Measurements from ENCODE around the gene KNG1. TPM values are rescaled to one million over a fixed set of nuclear protein-coding genes. Genes with fewer than 3 reads are reported as not detected.
"Not testable (repeated sequence)": the region's sequence is repeated elsewhere in the genome, so short reads cannot be mapped to it uniquely, and the experiment has no call there.

KNG1 gene
- not detected for total RNA-seq

DNA sequence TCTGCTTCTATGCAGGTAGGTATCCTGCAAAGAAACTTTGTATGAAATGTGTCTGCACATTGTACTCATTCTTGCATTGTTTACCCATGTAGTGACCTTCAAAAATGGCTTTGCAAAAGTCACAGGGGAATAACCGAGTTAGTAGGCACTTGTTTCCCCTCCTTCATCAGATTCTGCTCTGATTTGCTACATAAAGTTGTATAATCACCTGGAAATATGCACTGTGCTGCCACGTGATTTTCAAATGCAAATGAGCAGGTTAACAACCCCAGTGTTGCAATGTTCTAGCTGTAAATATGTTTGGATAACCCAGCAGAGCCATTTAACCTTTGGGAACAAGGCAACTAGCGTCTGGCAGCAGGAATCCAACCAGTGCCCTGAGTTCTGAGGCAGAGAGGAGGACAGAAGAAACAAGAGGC is at the start of gene KNG1:
Gene KNG1 (plus strand): TSS at position 321 of the 419 bp plus-strand sequence. CDS start 184 bp downstream, outside the sequence.
- DNase-seq (ENCODE audit: low spot score in 2 of 2) (no peak), FAIRE-seq (no peak)

- no peak for DNase-seq (ENCODE audit: low spot score in 2 of 2)
- no peak for FAIRE-seq
These were observed 48.7 kb upstream of the KNG1 start for GRCh38 chr3:186668426-186668825.

DNA sequence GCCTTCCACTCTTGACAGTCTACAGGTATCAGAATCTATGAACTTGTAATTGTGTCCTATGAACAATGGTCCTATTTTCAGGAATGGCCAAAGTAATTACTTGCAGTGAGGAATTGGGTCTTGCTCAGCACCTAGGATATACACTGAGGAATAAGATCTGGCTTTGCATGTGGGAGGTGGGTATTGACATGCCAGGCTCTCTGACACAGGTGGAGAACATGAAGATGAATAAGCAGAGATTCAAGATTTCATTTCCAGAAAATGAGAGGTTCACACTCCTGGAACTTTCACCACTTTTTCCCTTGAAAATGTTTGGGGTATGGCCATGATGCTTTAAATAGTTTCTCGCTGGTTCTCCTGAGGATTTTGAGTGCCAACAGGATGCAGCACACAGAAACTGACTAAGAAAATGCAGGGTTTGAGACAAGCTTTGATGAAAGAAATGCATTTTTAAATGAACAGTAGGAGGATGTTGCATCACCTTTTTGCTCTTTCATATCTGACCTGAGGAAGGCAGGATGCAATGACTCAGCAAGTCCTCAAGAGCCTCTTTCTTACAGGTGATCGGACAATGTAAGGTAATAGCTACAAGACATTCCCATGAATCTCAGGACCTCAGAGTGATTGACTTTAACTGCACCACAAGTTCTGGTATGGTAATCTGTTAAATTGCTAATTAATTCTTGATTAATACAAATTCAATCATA is 47.6 kb upstream of the KNG1 start:
- FAIRE-seq: no peak

GRCh38 chr3:186670155-186670554 is 47.0 kb upstream of the KNG1 start:
- no peak for FAIRE-seq

More for the DNA sequence above, 47.6 kb upstream of the KNG1 start:
- DNase-seq (ENCODE audit: low spot score in 2 of 2): no peak

GRCh38 chr3:186671051-186671450 is 46.1 kb upstream of the KNG1 start:
- no peak for FAIRE-seq
- DNase-seq (ENCODE audit: low spot score in 2 of 2): no peak

More at GRCh38 chr3:186670155-186670554, 47.0 kb upstream of the KNG1 start:
- DNase-seq (ENCODE audit: low spot score in 2 of 2): no peak

- DNase-seq (ENCODE audit: low spot score in 2 of 2): no peak
- no peak for FAIRE-seq
These were observed 38.6 kb upstream of the KNG1 start for GRCh38 chr3:186678604-186679003.

DNA sequence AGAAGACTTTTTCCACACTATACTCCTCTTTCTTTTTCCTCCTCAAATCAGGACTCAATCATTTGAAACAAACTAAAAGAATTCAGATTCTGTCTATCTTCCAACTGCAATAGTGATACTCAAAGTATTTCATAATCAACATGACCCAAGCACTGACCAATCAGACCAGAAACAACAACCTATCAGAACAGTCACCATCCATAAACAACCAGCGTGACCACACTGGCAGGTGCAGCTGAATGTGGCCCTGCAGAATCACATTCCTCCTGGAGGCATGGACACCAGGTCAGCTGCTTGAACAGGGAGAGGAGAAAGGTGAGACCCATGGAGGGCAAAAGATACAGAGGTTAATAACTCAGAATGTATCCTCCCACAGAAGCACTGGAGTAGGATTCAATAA is 38.0 kb upstream of the KNG1 start:
- DNase-seq (ENCODE audit: low spot score in 2 of 2) (no peak), FAIRE-seq (no peak)

GRCh38 chr3:186680869-186681268 is 36.3 kb upstream of the KNG1 start:
- DNase-seq (ENCODE audit: low spot score in 2 of 2) (no peak), FAIRE-seq (no peak)

DNA sequence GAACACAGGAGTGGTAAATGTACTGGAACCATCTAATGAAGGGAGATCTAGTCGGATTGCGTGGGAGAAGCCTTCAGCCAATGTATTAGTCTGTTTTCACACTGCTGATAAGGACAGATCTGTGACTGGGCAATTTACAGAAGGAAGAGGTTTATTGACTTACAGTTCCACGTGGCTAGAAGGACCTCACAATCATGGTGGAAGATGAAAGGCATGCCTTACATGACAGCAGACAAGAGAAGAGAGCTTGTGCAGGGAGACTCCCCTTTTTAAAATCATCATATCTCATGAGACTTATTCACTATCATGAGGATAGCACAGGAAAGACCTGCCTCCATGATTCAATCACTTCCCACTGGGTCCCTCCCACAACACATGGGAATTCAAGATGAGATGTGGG is 34.3 kb upstream of the KNG1 start:
- FAIRE-seq (no peak), DNase-seq (ENCODE audit: low spot score in 2 of 2) (no peak)

DNA sequence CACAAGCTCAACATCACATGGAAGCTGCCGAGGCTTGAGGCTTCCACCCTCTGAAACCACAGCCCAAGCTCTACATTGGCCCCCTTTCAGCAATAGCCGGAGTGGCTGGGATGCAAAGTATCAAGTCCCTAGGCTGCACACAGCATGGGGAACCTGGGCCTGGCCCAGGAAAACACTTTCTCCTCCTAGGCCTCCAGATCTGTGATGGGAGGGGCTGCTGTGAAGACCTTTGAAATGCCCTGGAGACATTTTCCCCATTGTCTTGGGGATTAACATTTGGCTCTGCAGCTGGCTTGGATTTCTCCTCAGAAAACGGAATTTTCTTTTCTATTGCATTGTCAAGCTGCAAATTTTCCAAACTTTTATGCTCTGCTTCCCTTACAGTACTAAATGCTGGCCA is 33.2 kb upstream of the KNG1 start:
- DNase-seq (ENCODE audit: low spot score in 2 of 2) (no peak), FAIRE-seq (no peak)

DNA sequence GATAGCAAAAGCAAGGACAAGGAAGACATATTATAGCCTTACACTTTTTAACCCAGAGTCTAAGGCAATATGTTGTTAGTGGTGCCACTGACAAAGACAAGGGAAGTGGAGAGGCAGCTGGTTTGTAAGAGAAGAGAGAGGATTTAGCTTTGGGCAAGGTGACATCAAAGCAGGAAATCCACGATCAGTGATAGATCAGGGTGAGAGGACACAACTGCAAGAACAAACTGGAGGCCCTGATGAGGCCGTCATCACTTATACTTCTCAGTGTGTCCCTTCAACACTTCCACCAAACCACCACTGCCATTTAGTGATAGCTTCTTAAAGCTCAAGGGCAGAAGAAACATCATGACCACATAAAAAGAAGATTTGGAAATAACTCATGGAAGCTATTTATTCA is 30.7 kb upstream of the KNG1 start:
- not testable (repeated sequence) for FAIRE-seq; DNase-seq (ENCODE audit: low spot score in 2 of 2)

GRCh38 chr3:186687120-186687651 is 30.0 kb upstream of the KNG1 start:
- no peak for FAIRE-seq
- DNase-seq (ENCODE audit: low spot score in 2 of 2): no peak

- not testable (repeated sequence) for FAIRE-seq; DNase-seq (ENCODE audit: low spot score in 2 of 2)
These were observed 26.9 kb upstream of the KNG1 start for GRCh38 chr3:186690304-186690703.

DNA sequence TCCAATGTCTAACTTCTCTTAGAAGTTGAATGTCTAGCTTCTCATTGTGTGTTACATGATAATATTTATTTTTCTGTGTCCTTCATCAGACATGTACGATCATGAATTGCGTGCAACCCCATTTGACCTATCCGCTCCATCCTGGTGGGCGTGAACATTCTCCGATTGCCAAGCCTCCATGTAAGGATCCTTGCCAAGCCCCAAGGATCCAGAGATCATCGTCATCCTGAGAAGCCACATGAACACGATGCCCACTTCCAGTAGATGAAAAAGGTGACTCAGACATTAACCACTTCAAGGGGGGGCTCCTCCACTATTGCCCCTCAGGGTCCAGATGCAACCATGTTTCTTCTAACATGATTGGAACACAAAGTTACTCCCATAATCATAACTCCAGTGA is 25.5 kb upstream of the KNG1 start:
- no peak for DNase-seq (ENCODE audit: low spot score in 2 of 2)
- FAIRE-seq: no peak

DNA sequence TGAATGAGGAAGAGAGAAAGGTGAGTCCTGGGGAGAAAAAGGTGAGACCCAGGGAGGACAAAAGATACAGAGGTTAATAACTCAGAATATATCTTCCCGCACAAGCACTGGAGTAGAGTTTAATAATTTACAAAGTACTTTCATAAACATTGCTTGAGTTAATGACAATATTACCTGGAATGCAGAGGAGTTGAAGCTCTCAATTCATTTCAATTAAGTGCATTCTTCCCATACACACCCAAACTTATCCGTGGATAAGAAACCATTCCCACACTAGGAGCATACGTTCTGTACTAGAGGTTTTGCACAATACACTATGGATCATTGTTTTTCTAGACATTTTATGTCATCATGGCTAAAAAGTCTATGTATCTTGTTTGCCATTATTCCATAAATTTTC is 23.3 kb upstream of the KNG1 start:
- no peak for FAIRE-seq

DNA sequence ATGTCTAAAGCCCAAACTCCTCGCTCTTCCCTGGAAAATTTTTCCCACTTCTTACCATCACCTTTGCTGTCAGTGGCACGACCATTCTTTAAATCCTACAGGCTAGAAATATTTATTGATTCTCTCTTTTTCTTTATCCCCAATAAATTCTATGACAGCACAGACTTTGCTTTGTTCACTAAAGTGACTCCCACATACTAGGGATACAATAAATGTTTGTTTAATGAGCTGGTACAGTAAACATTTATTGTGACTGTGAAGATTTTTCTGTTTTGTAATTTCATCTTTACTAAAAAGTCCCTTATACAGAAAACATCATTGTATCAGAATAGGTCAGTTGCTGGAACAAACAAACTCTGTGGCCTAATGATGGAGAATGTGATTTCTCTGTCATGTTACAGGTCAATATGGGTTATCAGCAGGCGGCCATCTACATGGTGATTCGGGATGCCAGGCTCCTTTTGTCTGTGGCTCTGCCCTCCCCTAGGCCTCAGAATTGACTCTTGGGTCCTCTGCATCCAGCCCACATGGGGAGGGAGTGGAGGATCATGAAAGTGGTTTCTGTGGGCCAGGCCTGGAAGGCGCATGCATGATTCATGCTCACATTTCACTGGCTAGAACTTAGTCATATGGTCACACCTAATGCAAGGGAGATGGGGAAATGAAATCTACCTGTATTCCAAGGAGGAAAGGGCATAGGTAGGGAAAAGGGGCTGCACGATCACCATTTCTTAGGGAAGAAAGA is 22.7 kb upstream of the KNG1 start:
- DNase-seq (ENCODE audit: low spot score in 2 of 2) (no peak), FAIRE-seq (no peak)

More for the DNA sequence above, 23.3 kb upstream of the KNG1 start:
- DNase-seq (ENCODE audit: low spot score in 2 of 2): no peak

GRCh38 chr3:186696522-186696921 is 20.6 kb upstream of the KNG1 start:
- FAIRE-seq (no peak), DNase-seq (ENCODE audit: low spot score in 2 of 2) (no peak)

DNA sequence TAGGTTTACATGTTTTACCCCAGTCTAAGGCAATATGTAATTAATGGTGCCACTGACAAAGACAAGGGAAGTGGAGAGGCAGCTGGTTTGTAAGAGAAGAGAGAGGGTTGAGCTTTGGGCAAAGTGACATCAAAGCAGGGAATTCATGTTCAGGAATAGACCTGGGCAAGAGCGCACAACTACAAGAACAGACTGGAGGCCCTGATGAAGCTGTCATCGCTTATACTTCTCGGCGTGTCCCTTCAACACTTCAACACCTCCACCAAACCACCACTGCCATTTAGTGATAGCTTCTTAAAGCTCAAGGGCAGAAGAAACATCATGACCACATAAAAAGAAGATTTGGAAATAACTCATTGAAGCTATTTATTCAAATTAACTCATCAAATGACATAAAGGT is 19.6 kb upstream of the KNG1 start:
- no peak for DNase-seq (ENCODE audit: low spot score in 2 of 2)
- FAIRE-seq: no peak

DNA sequence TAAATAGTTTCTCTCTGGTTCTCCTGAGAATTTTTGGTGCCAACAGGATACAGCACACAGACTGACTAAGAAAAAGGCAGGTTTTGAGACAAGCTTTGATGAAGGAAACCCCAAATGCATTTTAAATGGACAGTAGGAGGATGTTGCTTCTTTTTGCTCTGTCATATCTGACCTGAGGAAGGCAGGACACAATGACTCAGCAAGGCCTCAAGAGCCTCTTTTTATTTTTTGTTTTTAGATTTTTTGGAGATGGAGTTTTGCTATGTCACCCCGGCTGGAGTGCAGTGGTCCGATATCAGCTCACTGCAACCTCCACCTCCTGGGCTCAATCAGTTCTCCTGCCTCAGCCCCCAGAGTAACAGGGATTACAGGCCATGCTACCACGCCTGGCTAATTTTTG is 16.9 kb upstream of the KNG1 start:
- no peak for FAIRE-seq
- DNase-seq (ENCODE audit: low spot score in 2 of 2): no peak

GRCh38 chr3:186702451-186702850 is 14.7 kb upstream of the KNG1 start:
- not testable (repeated sequence) for FAIRE-seq; DNase-seq (ENCODE audit: low spot score in 2 of 2)

Data from frontal cortex (tissue), 4 donors.